PC-3 (cell line): Measurements from ENCODE around the gene CYP1B1.

Source experiments
- EZH2 ChIP-seq: fragments of 300-600 bp; sonication (generic); IDR thresholded peaks from one replicate; pipeline ENCODE4 v1.6.1; 2017; ENCODE audit warnings: antibody characterized with exemption, mild to moderate bottlenecking, low read length; ENCODE audit not compliant: unreplicated experiment
- TF ChIP-seq, protein P1 (sequence below): fragments of 300-600 bp; sonication (generic); conservative IDR thresholded peaks from 2 replicates; pipeline ENCODE4 v1.5.1; 2017; ENCODE audit warnings: antibody characterized with exemption, low read depth, mild to moderate bottlenecking, low read length

GRCh38 chr2:38074764-38075506, 1.0 kb downstream of the CYP1B1 start:
- TF ChIP-seq, protein P1, sequence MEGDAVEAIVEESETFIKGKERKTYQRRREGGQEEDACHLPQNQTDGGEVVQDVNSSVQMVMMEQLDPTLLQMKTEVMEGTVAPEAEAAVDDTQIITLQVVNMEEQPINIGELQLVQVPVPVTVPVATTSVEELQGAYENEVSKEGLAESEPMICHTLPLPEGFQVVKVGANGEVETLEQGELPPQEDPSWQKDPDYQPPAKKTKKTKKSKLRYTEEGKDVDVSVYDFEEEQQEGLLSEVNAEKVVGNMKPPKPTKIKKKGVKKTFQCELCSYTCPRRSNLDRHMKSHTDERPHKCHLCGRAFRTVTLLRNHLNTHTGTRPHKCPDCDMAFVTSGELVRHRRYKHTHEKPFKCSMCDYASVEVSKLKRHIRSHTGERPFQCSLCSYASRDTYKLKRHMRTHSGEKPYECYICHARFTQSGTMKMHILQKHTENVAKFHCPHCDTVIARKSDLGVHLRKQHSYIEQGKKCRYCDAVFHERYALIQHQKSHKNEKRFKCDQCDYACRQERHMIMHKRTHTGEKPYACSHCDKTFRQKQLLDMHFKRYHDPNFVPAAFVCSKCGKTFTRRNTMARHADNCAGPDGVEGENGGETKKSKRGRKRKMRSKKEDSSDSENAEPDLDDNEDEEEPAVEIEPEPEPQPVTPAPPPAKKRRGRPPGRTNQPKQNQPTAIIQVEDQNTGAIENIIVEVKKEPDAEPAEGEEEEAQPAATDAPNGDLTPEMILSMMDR, result no peak
- peak; percentile 46 for TF ChIP-seq EZH2
